HepG2 (cell line): ENCODE results near the gene CSRP3. TPM values are rescaled to one million over a fixed set of nuclear protein-coding genes. Genes with fewer than 3 reads are reported as not detected.

Experiments used
- ATAC-seq: fragments of 200-7000 bp; cut with Tn5 transposase; 3 replicates; pipeline ENCODE4 v1.9.1; 2020; ENCODE audit warnings: mild to moderate bottlenecking, moderate library complexity
- BruUV-seq: library from RNA; stranded (reverse); fragments of 400-500 nt; replicated peaks from 2 replicates; lab custom pipeline; 2021; lab: Mats Ljungman, UMichigan
- CTCF ChIA-PET: fragments of 300-600 bp; formaldehyde crosslinking; extraction: SDS; loops from one replicate; lab custom pipeline; 2021; ENCODE audit warnings: low total read pairs, inconsistent platforms, low intra/inter-chr PET ratio; lab: Yijun Ruan, JAX
- POLR2A ChIA-PET: fragments of 350-600 bp; sonication (Branson Sonifier 250); formaldehyde crosslinking; loops from one replicate; lab custom pipeline; 2020; ENCODE audit warnings: antibody characterized with exemption, inconsistent platforms; lab: Yijun Ruan, JAX
- DNase-seq: peaks from one replicate; pipeline ENCODE4 v3.0.0-alpha.2; 2015; ENCODE audit warnings: low spot score
- FAIRE-seq: peaks from 3 replicates; lab custom pipeline; 2011; peaks lifted over from hg19 to GRCh38; lab: Jason Lieb, UNC
- H2AFZ ChIP-seq: one replicate; pipeline ENCODE4 v1.6.1; 2011; ENCODE audit warnings: low read length, inconsistent platforms
- H3K27ac ChIP-seq: fragments of 300-600 bp; 3 replicates; pipeline ENCODE4 v1.8.0; 2011; ENCODE audit warnings: mixed run types, mild to moderate bottlenecking, mixed read lengths, low read length, inconsistent platforms; ENCODE audit not compliant: insufficient read depth; ENCODE audit errors: extremely low read length
- H3K27me3 ChIP-seq, 2 experiments: fragments of 200-600 bp in 1 of 2; 2 replicates in 1 of 2; 3 replicates in 1 of 2; pipeline versions ENCODE4 v1.6.0 to v1.8.0; 2011; ENCODE audit warnings: low read length in 2 of 2, mild to moderate bottlenecking in 2 of 2, moderate library complexity in 2 of 2, inconsistent platforms in 1 of 2; ENCODE audit not compliant: insufficient read depth in 2 of 2, control insufficient read depth in 1 of 2
- H3K36me3 ChIP-seq, 2 experiments: fragments of 200-600 bp in 1 of 2; replicated peaks in 1 of 2; 2 replicates in 1 of 2; 3 replicates in 1 of 2; pipeline versions ENCODE4 v1.5.1 to v1.8.0; 2011; ENCODE audit warnings: low read length in 2 of 2, inconsistent platforms in 1 of 2; ENCODE audit not compliant: insufficient read depth in 2 of 2, control insufficient read depth in 1 of 2
- H3K4me1 ChIP-seq: 2 replicates; pipeline ENCODE4 v1.5.1; 2012; ENCODE audit warnings: low read length, inconsistent platforms; ENCODE audit not compliant: insufficient read depth
- H3K4me2 ChIP-seq: 2 replicates; pipeline ENCODE4 v1.6.0; 2011; ENCODE audit warnings: low read depth, low read length, inconsistent platforms
- H3K4me3 ChIP-seq, 3 experiments: fragments of 200-600 bp in 1 of 3; sonication (generic), shearing (Covaris generic) in 1 of 3; replicated peaks in 1 of 3; 2 replicates each; pipeline ENCODE4 v1.5.1; 2011 to 2016; ENCODE audit warnings: low read length in 3 of 3, inconsistent platforms in 2 of 3, low read depth in 2 of 3, mild to moderate bottlenecking in 2 of 3, control low read depth in 1 of 3, mixed read lengths in 1 of 3; ENCODE audit not compliant: insufficient read depth in 1 of 3
- H3K79me2 ChIP-seq: one replicate; pipeline ENCODE4 v1.6.1; 2011; ENCODE audit warnings: low read length, inconsistent platforms; ENCODE audit not compliant: insufficient read depth
- H3K9ac ChIP-seq: 2 replicates; pipeline ENCODE4 v1.6.0; 2011; ENCODE audit warnings: mild to moderate bottlenecking, low read depth, low read length, inconsistent platforms; ENCODE audit not compliant: insufficient read depth
- H3K9me3 ChIP-seq: 2 replicates; pipeline ENCODE4 v1.5.1; 2012; ENCODE audit warnings: mild to moderate bottlenecking, low read length
- H4K20me1 ChIP-seq: 2 replicates; pipeline ENCODE4 v1.6.0; 2011; ENCODE audit warnings: inconsistent platforms, mild to moderate bottlenecking, low read length, moderate library complexity; ENCODE audit not compliant: insufficient read depth
- AGO2 ChIP-seq: fragments of 200-400 bp; formaldehyde crosslinking; optimal IDR thresholded peaks from 2 replicates; pipeline ENCODE3; 2017; ENCODE audit warnings: mild to moderate bottlenecking, low read depth, low read length, moderate library complexity
- CCDC6 ChIP-seq: sonication (generic); formaldehyde crosslinking; IDR thresholded peaks from 2 replicates; pipeline ENCODE4 v1.8.1; 2022; ENCODE audit warnings: mild to moderate bottlenecking, missing genetic modification reagents, moderate library complexity
- DMAP1 ChIP-seq: IDR thresholded peaks from 2 replicates; pipeline ENCODE4 v1.6.1; 2016
- FOXC1 ChIP-seq: sonication (generic); formaldehyde crosslinking; IDR thresholded peaks from 2 replicates; pipeline ENCODE4 v1.8.0; 2022; ENCODE audit warnings: mild to moderate bottlenecking, missing genetic modification reagents, borderline replicate concordance
- HOXA9 ChIP-seq: sonication (generic); formaldehyde crosslinking; IDR thresholded peaks from 2 replicates; pipeline ENCODE4 v1.8.1; 2022; ENCODE audit warnings: missing genetic modification reagents, mild to moderate bottlenecking, moderate library complexity, borderline replicate concordance
- MAZ ChIP-seq, 2 experiments: sonication (generic) in 1 of 2; formaldehyde crosslinking in 1 of 2; IDR thresholded peaks; 2 replicates each; pipeline versions ENCODE4 v1.5.0 to v1.6.1; 2012 to 2020; ENCODE audit warnings: low read depth in 2 of 2, mild to moderate bottlenecking in 2 of 2, borderline replicate concordance in 1 of 2, improper control_type of control experiment in 1 of 2, low read length in 1 of 2, missing genetic modification reagents in 1 of 2, moderate library complexity in 1 of 2
- MXD4 ChIP-seq: IDR thresholded peaks from 2 replicates; pipeline ENCODE4 v1.6.1; 2016; ENCODE audit warnings: mild to moderate bottlenecking, missing biosample characterization, missing genetic modification reagents
- NFYB ChIP-seq: sonication (generic); formaldehyde crosslinking; IDR thresholded peaks from 2 replicates; pipeline ENCODE4 v1.4.0; 2020; ENCODE audit warnings: missing genetic modification reagents
- PHF8 ChIP-seq: sonication (generic); formaldehyde crosslinking; IDR thresholded peaks from 2 replicates; pipeline ENCODE4 v1.5.0; 2020; ENCODE audit warnings: missing genetic modification reagents
- REPIN1 ChIP-seq: sonication (generic); formaldehyde crosslinking; IDR thresholded peaks from 2 replicates; pipeline ENCODE4 v1.8.0; 2022; ENCODE audit warnings: missing genetic modification reagents, low read depth, mild to moderate bottlenecking, borderline replicate concordance
- TBX2 ChIP-seq: sonication (generic); formaldehyde crosslinking; IDR thresholded peaks from 2 replicates; pipeline ENCODE4 v1.5.0; 2020; ENCODE audit warnings: missing genetic modification reagents, mild to moderate bottlenecking, borderline replicate concordance
- TMF1 ChIP-seq: sonication (generic); formaldehyde crosslinking; IDR thresholded peaks from 2 replicates; pipeline ENCODE4 v1.8.1; 2022; ENCODE audit warnings: low read depth, missing genetic modification reagents
- ZBTB38 ChIP-seq: sonication (generic); formaldehyde crosslinking; IDR thresholded peaks from 2 replicates; pipeline ENCODE4 v1.5.1; 2020; ENCODE audit warnings: mild to moderate bottlenecking, missing genetic modification reagents
- ZFY ChIP-seq: sonication (generic); formaldehyde crosslinking; IDR thresholded peaks from 2 replicates; pipeline ENCODE4 v1.4.0; 2020; ENCODE audit warnings: missing genetic modification reagents
- ZNF30 ChIP-seq: sonication (generic); formaldehyde crosslinking; IDR thresholded peaks from 2 replicates; pipeline ENCODE4 v1.5.0; 2020; ENCODE audit warnings: mild to moderate bottlenecking, missing genetic modification reagents
- ZNF335 ChIP-seq: sonication (generic); formaldehyde crosslinking; IDR thresholded peaks from 2 replicates; pipeline ENCODE4 v1.4.0; 2020; ENCODE audit warnings: missing genetic modification reagents
- ZNF496 ChIP-seq: sonication (generic); formaldehyde crosslinking; IDR thresholded peaks from 2 replicates; pipeline ENCODE4 v1.8.1; 2023; ENCODE audit warnings: mild to moderate bottlenecking, moderate library complexity, missing genetic modification reagents; ENCODE audit not compliant: insufficient replicate concordance
- WGBS: methylation state at CpG from one replicate; pipeline ENCODE4 v1.1.6; 2017; ENCODE audit warnings: low lambda C conversion rate; 5-methylcytosine and 5-hydroxymethylcytosine counted together
- in situ Hi-C: cut with HindIII; loops from 2 replicates; pipeline ENCODE4 v1.10.0; 2017; ENCODE audit warnings: low pct_unique_long_range_greater_than_20kb; ENCODE audit not compliant: extremely low pct_ligation_motif_present
- intact Hi-C: fragments of 100-400 bp; cut with micrococcal nuclease; formaldehyde crosslinking; loops from one replicate; pipeline ENCODE4 v1.10.0; 2022; ENCODE audit not compliant: unreplicated experiment
- polyA plus RNA-seq, 8 experiments: library from polyadenylated mRNA; depleted of rRNA in 3 of 8; stranded (reverse) in 7 of 8; unstranded in 1 of 8; fragments of >200 nt; fragmentation: Illumina TruSeq in 4 of 8; extraction: Trizol in 4 of 8; gene quantifications; 2 replicates each; pipeline versions ENCODE4 v1.2.1 to v1.2.3, GENCODE V29; 2011 to 2016; ENCODE audit warnings: low read depth in 4 of 8, missing spikeins in 1 of 8, mixed read lengths in 1 of 8; ENCODE audit not compliant: insufficient read depth in 1 of 8
- total RNA-seq, 5 experiments: library from RNA; depleted of rRNA; stranded (reverse); fragments of >200 nt; fragmentation: Illumina TruSeq; extraction: Trizol; gene quantifications; 2 replicates each; pipeline ENCODE4 v1.2.3, GENCODE V29; 2016; ENCODE audit warnings: low read depth in 1 of 5
- TF ChIP-seq, protein P1 (sequence below): sonication (generic); formaldehyde crosslinking; IDR thresholded peaks from 2 replicates; pipeline ENCODE4 v1.5.1; 2020; ENCODE audit warnings: mild to moderate bottlenecking, missing genetic modification reagents, moderate library complexity
- TF ChIP-seq, protein P2 (sequence below): sonication (generic); formaldehyde crosslinking; IDR thresholded peaks from 2 replicates; pipeline ENCODE4 v1.4.0; 2020; ENCODE audit warnings: missing genetic modification reagents

CSRP3 gene
- total and polyA plus RNA-seq, 2 of the 13 experiments (the other 11 are each of a cell fraction or from before 2014, with no cell fraction given), result not detected

DNA sequence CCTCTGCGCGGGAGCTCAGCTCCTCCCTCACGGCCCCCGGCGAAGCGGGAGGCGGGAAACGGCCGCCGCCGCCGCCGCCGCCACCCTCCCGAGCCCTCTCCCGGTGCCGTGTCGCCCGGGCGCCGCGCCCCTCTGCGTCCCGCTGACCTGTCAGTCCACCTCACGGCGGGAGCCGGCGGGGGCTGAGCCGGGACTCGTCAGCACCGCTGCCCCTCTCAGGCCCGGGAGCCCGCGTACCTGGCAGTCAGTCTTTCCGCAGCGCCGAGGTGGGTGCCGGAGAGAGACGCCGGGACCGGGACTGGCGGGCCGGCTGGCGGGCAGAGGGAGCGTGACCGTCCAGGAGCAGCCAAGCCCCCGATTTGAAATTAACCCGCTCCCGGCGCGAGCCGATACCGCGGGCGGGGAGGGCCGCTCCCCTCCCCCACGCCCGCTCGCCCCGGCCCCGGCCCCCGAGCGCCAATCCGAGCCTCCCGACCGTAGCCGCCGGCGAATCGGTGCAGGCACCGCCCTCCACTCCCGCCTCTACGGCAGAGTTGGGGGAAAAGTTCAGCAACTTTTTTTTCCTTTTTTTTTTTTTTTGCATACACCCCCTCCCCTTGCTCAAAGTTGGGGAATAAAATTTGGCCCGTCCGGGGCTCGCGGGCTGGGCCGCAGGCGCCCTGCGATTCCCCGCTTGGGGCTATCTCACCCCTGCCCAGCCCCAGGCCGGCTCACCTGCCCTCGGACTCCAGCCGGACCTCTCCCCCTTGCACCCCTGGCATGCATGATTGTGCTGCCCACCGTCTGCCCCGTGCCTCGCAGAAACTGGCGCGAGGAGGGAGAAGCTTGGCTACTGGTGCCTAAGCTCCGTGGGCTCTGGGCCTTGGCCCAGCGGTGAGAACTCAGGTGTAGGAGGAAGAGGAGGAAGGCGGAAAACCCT, 39.7 kb upstream of the CSRP3 start:
- no peaks in the 10 kb centered on the region; a peak in 1 of 5 replicates for H3K27me3 ChIP-seq
- H3K4me3 ChIP-seq, result peak overlapping the region; percentile 72 to 81 (median 78)
- WGBS, result 29% methylated on average over 25 of the region's 92 CpGs
- DNase-seq (no peak), ATAC-seq (peak; percentile 66), FAIRE-seq (no peak)
- BruUV-seq, result no TSS peak
- in situ Hi-C loops (no loop called here), intact Hi-C loops (no loop called here)
- POLR2A ChIA-PET, result no interaction called here
- no peaks in the 10 kb centered on the region for H4K20me1 ChIP-seq
- no peaks in the 10 kb centered on the region for H3K9me3 ChIP-seq
- peaks cover 9% of the 10 kb centered on the region for H3K79me2 ChIP-seq
- H3K27ac ChIP-seq, result peak overlapping the region; percentile 81
- peaks cover 52% of the 10 kb centered on the region for H3K4me1 ChIP-seq
- H3K9ac ChIP-seq, result peak overlapping the region; percentile 62; the same call in 1 of the 2 replicates
- H2AFZ ChIP-seq, result no peak overlapping the region
- H3K4me2 ChIP-seq, result peak overlapping the region; percentile 73
- peaks cover 2 to 10% of the 10 kb centered on the region in 2 experiments; a peak in 4 of 5 replicates for H3K36me3 ChIP-seq
- CTCF ChIA-PET, result no interaction called here
- TF ChIP-seq TBX2 (CRISPR knock-in tag), result peak; percentile 49; the same call in 1 of the 2 replicates
- 0 out of 2 replicates have a peak, but pooled peaks have one; percentile 6 for TF ChIP-seq DMAP1 (CRISPR knock-in tag)
- no peak for TF ChIP-seq FOXC1 (CRISPR knock-in tag)
- 0 out of 2 replicates have a peak, but pooled peaks have one; percentile 16 for TF ChIP-seq ZBTB38
- peak; percentile 56 for TF ChIP-seq NFYB (CRISPR knock-in tag)
- TF ChIP-seq, protein P1, sequence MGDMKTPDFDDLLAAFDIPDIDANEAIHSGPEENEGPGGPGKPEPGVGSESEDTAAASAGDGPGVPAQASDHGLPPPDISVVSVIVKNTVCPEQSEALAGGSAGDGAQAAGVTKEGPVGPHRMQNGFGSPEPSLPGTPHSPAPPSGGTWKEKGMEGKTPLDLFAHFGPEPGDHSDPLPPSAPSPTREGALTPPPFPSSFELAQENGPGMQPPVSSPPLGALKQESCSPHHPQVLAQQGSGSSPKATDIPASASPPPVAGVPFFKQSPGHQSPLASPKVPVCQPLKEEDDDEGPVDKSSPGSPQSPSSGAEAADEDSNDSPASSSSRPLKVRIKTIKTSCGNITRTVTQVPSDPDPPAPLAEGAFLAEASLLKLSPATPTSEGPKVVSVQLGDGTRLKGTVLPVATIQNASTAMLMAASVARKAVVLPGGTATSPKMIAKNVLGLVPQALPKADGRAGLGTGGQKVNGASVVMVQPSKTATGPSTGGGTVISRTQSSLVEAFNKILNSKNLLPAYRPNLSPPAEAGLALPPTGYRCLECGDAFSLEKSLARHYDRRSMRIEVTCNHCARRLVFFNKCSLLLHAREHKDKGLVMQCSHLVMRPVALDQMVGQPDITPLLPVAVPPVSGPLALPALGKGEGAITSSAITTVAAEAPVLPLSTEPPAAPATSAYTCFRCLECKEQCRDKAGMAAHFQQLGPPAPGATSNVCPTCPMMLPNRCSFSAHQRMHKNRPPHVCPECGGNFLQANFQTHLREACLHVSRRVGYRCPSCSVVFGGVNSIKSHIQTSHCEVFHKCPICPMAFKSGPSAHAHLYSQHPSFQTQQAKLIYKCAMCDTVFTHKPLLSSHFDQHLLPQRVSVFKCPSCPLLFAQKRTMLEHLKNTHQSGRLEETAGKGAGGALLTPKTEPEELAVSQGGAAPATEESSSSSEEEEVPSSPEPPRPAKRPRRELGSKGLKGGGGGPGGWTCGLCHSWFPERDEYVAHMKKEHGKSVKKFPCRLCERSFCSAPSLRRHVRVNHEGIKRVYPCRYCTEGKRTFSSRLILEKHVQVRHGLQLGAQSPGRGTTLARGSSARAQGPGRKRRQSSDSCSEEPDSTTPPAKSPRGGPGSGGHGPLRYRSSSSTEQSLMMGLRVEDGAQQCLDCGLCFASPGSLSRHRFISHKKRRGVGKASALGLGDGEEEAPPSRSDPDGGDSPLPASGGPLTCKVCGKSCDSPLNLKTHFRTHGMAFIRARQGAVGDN (CRISPR knock-in tag), result peak; percentile 37; the same call in 1 of the 2 replicates
- TF ChIP-seq REPIN1 (CRISPR knock-in tag), result no peak
- 0 out of 2 replicates have a peak, but pooled peaks have one; percentile 72 for TF ChIP-seq HOXA9 (CRISPR knock-in tag)
- 0 out of 2 replicates have a peak, but pooled peaks have one; percentile 21 for TF ChIP-seq CCDC6
- peak; percentile 66 for TF ChIP-seq AGO2
- TF ChIP-seq PHF8 (CRISPR knock-in tag), result peak; percentile 48; the same call in 1 of the 2 replicates
- 0 out of 2 replicates have a peak, but pooled peaks have one; percentile 14 for TF ChIP-seq MXD4 (CRISPR knock-in tag)
- peak; percentile 11; the same call in 1 of the 2 replicates for TF ChIP-seq TMF1 (CRISPR knock-in tag)
- TF ChIP-seq ZNF30, result no peak
- TF ChIP-seq, protein P2, sequence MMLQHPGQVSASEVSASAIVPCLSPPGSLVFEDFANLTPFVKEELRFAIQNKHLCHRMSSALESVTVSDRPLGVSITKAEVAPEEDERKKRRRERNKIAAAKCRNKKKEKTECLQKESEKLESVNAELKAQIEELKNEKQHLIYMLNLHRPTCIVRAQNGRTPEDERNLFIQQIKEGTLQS (CRISPR knock-in tag), result peak; percentile 22; the same call in 1 of the 2 replicates
- no peak for TF ChIP-seq ZNF335 (CRISPR knock-in tag)
- no peak for TF ChIP-seq MAZ (IDR thresholded peaks at IDR 0.05; ENCODE audit: borderline replicate concordance, low read depth, low read length)
- peak; percentile 58; the same call in 1 of the 2 replicates for TF ChIP-seq MAZ (CRISPR knock-in tag; IDR thresholded peaks at IDR 0.05; ENCODE audit: low read depth)
- TF ChIP-seq ZFY (CRISPR knock-in tag), result peak; percentile 11; the same call in 1 of the 2 replicates
- TF ChIP-seq ZNF496 (CRISPR knock-in tag), result no peak
